ENCODE data around the gene ELL.

DNA sequence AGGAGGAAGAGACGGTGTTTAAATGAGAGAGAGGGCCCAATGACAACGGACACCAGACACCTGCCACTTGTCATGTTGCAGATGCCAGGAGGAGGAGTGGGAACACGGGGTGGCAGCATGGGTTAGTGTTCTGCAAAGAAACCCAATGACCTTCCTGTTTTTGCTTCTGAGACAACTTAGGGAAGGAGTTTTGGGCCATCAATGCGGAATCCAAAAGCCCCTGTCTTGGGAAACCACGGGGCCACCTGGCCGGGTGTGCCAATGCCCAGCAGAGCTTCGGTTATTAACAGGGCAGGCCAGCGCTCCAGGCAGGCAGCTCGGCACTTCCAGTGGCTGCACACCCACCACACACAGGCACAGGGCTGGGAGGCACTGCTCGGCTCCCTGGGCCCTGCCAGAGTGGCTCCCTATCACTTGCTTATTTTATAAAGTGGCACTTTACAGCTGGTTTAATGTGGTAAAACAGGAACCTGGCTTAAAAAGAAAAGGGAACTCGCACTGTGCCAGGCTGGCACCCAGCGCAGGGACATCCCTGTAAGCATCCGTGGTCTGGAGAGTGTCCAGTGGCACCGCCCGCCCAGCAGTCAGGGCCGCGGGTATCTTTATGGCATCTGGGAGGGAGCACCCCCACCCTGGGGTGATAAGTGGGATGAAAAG, 19.1 kb downstream of the ELL start:
- TF ChIP-seq CTCF (IDR thresholded peaks at IDR 0.05; ENCODE audit: low read depth, low read length) (no peak), EZH2phosphoT487 (IDR thresholded peaks at IDR 0.05; ENCODE audit: low read depth) (no peak)
